HG03175 (cell line): ENCODE data around the gene NTSR1.

ENCODE experiments used
- ATAC-seq: cut with Tn5 transposase; IDR thresholded peaks from one replicate; pipeline ENCODE4 v1.9.1; 2021; ENCODE audit warnings: mild to moderate bottlenecking, moderate library complexity; ENCODE audit not compliant: unreplicated experiment

NTSR1 gene

DNA sequence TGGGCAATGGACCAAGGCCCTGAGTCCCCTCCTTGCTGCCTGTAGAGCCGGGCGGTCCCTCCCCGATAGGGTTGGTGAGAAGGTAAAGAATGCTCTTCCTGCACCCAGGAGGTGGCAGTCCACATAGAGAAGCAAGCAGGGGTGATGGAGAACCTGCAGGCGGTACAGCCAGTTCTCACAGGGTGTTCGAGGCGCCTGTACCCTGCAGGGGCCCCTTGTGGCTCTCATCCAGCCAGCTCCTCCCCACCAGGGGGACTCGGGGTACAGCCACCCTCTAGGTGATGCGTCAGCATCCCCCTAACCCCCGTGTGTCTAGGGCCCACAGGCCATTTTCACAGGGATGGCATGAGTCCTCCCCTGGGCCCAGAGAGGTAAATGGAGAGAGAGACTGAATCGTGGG lies 103.1 kb downstream of the NTSR1 start:
- ATAC-seq, result no peak
